Transverse colon (tissue), 4 donors: ENCODE data around the gene SLC25A13. TPM values are rescaled to one million over a fixed set of nuclear protein-coding genes. Genes with fewer than 3 reads are reported as not detected.
"Not testable (repeated sequence)": the region's sequence is repeated elsewhere in the genome, so short reads cannot be mapped to it uniquely, and the experiment has no call there.

ENCODE experiments used
- DNase-seq: peaks from one replicate; pipeline ENCODE4 v3.0.0-alpha.2; 2019
- H3K27ac ChIP-seq, 4 donors: fragments of 200-600 bp; sonication (generic); 2 replicates each; pipeline ENCODE4 v1.5.1; 2016 to 2018; ENCODE audit warnings: inconsistent platforms in 4 of 4
- H3K27me3 ChIP-seq: fragments of 200-600 bp; sonication (generic); 2 replicates; pipeline ENCODE4 v1.5.1; 2017; ENCODE audit warnings: inconsistent platforms
- H3K36me3 ChIP-seq, 4 donors: fragments of 200-600 bp; sonication (generic); 2 replicates each; pipeline ENCODE4 v1.5.1; 2017 to 2019; ENCODE audit warnings: inconsistent platforms in 4 of 4
- H3K4me1 ChIP-seq, 4 donors: fragments of 200-600 bp; sonication (generic); 2 replicates each; pipeline ENCODE4 v1.5.1; 2017 to 2020; ENCODE audit warnings: inconsistent platforms in 4 of 4
- H3K4me3 ChIP-seq, 4 donors: fragments of 200-600 bp; sonication (generic); 1 replicate in 1 of 4; 2 replicates in 3 of 4; pipeline versions ENCODE4 v1.5.1 to v1.6.1; 2017 to 2019; ENCODE audit warnings: inconsistent platforms in 4 of 4
- H3K9me3 ChIP-seq, 2 donors: fragments of 200-600 bp; sonication (generic); 2 replicates each; pipeline ENCODE4 v1.5.1; 2017 to 2019; ENCODE audit warnings: inconsistent platforms in 2 of 2
- CTCF ChIP-seq, 5 experiments: fragments of 200-600 bp in 3 of 5; fragments of 450-650 bp in 2 of 5; sonication (generic) in 3 of 5; IDR thresholded peaks; 1 replicate in 2 of 5; 2 replicates in 3 of 5; pipeline ENCODE4 v1.5.1; 2016 to 2017; ENCODE audit warnings: antibody characterized with exemption in 5 of 5, inconsistent platforms in 3 of 5, mild to moderate bottlenecking in 2 of 5, moderate library complexity in 1 of 5
- EP300 ChIP-seq: sonication (generic); formaldehyde crosslinking; IDR thresholded peaks from one replicate; pipeline ENCODE4 v1.6.1; 2017; ENCODE audit warnings: antibody characterized with exemption, low read depth
- POLR2A ChIP-seq: fragments of 450-650 bp; IDR thresholded peaks from one replicate; pipeline ENCODE4 v1.6.1; 2016; ENCODE audit warnings: antibody characterized with exemption, mild to moderate bottlenecking, moderate library complexity
- POLR2AphosphoS5 ChIP-seq, 3 donors: sonication (generic); formaldehyde crosslinking; IDR thresholded peaks; one replicate each; pipeline ENCODE4 v1.6.1; 2016; ENCODE audit warnings: antibody characterized with exemption in 3 of 3
- WGBS, 2 donors: methylation state at CpG; one replicate each; pipeline ENCODE4 v1.1.5; 2018; ENCODE audit warnings: low coverage in 1 of 2; 5-methylcytosine and 5-hydroxymethylcytosine counted together
- in situ Hi-C, 4 donors: fragments of 200-750 bp; cut with MboI; loops; one replicate each; pipeline versions ENCODE4 v1.15.0 to v1.15.1; 2017; ENCODE audit warnings: low sequenced_read_pairs in 3 of 4, low pct_ligation_motif_present in 1 of 4, low pct_unique_long_range_greater_than_20kb in 1 of 4
- intact Hi-C: fragments of 100-400 bp; cut with DNase I; formaldehyde crosslinking; loops from one replicate; pipeline ENCODE4 v1.15.1; 2023; ENCODE audit warnings: low total_unique reads
- total RNA-seq, 4 donors: library from RNA; depleted of rRNA; stranded (reverse); fragments of >200 nt; gene quantifications; one replicate each; pipeline ENCODE4 v1.1.0, GENCODE V29; 2016

Gene SLC25A13
- total RNA-seq, 4 donors from 2014 or later = 7.8 to 68.9 (median 59.6) TPM

GRCh38 chr7:96327429-96327828 is 5.5 kb upstream of the SLC25A13 start:
- Histone ChIP-seq H3K27me3 (no peaks in the 10 kb centered on the region), H3K27ac (peak overlapping the region; percentile 57 to 66 (median 62)), H3K9me3 (no peaks in the 10 kb centered on the region), H3K4me3 (no peak overlapping the region), H3K36me3 (no peaks in the 10 kb centered on the region), H3K4me1 (peaks cover 5 to 23% (median 8%) of the 10 kb centered on the region in 4 donors)
- TF ChIP-seq EP300 (no peak), POLR2A (no peak), CTCF (IDR thresholded peaks at IDR 0.05) (no peak), POLR2AphosphoS5 (IDR thresholded peaks at IDR 0.05) (peak; percentile 33 to 66 (median 62))
- peak; percentile 87 for DNase-seq
- in situ Hi-C loops (loop anchor here in 1 of 4 donors (25.0 kb wide), 1 partner anchor 110 kb away; no protein-coding TSS in a partner anchor), intact Hi-C loops (no loop called here)
- 40 to 78% methylated on average over 2 to 3 of the region's 3 CpGs for WGBS, 2 donors

- H3K27me3 ChIP-seq, H3K9me3 ChIP-seq, H3K4me3 ChIP-seq, DNase-seq, intact Hi-C loops, H3K36me3 ChIP-seq: not testable (repeated sequence)
- in situ Hi-C loops = loop anchor here in 1 of 4 donors (25.0 kb wide), 1 partner anchor 111 kb away; no protein-coding TSS in a partner anchor
- WGBS, 2 donors = 25% methylated on average over 2 of the region's 2 CpGs; no CpG with 5 or more reads in 1 of the 2 donors
- Histone ChIP-seq H3K4me1 (peaks cover 7 to 26% (median 9%) of the 10 kb centered on the region in 4 donors), H3K27ac (peak overlapping the region; percentile 57 to 65 (median 58))
These were observed 4.9 kb upstream of the SLC25A13 start for GRCh38 chr7:96326752-96327151.

GRCh38 chr7:96322847-96323461 is 1.1 kb upstream of the SLC25A13 start:
- 82 to 93% methylated on average over 5 to 7 of the region's 7 CpGs for WGBS, 2 donors
- no peak overlapping the region for H3K4me3 ChIP-seq
- in situ Hi-C loops = no loop called here

GRCh38 chr7:96322373-96322695 is 436 bp upstream of the SLC25A13 start:
- 25 to 49% methylated on average over 4 to 9 of the region's 9 CpGs for WGBS, 2 donors
- peaks cover 15 to 40% (median 25%) of the 10 kb centered on the region in 4 donors for H3K4me1 ChIP-seq
- H3K9me3 ChIP-seq = no peaks in the 10 kb centered on the region
- H3K27ac ChIP-seq = peak overlapping the region; percentile 93 to 99 (median 97)
- DNase-seq = no peak
- H3K36me3 ChIP-seq = no peaks in the 10 kb centered on the region
- no peaks in the 10 kb centered on the region for H3K27me3 ChIP-seq
- intact Hi-C loops (no loop called here), in situ Hi-C loops (no loop called here)
- TF ChIP-seq POLR2AphosphoS5 (IDR thresholded peaks at IDR 0.05) (no peak), CTCF (IDR thresholded peaks at IDR 0.05) (no peak), POLR2A (no peak), EP300 (no peak)
- peak overlapping the region; percentile 66 to 95 (median 76) for H3K4me3 ChIP-seq

More at GRCh38 chr7:96322847-96323461, 1.1 kb upstream of the SLC25A13 start:
- no peak for DNase-seq
- Histone ChIP-seq H3K27ac (peak overlapping the region; percentile 93 to 99 (median 97)), H3K27me3 (no peaks in the 10 kb centered on the region), H3K36me3 (no peaks in the 10 kb centered on the region), H3K4me1 (peaks cover 18 to 43% (median 27%) of the 10 kb centered on the region in 4 donors), H3K9me3 (no peaks in the 10 kb centered on the region)
- intact Hi-C loops = no loop called here
- TF ChIP-seq EP300 (no peak), POLR2AphosphoS5 (IDR thresholded peaks at IDR 0.05) (no peak), CTCF (IDR thresholded peaks at IDR 0.05) (no peak), POLR2A (no peak)
